ENCODE results near the gene RORC.
A peak's percentile ranks its signal among the peaks of the same experiment; 100 is the strongest.

RORC gene

GRCh38 chr1:151847867-151848596 is 16.4 kb upstream of the RORC start:
- no peak for DNase-seq

GRCh38 chr1:151846686-151847237 is 15.2 kb upstream of the RORC start:
- DNase-seq = no peak

GRCh38 chr1:151846062-151846568 is 14.5 kb upstream of the RORC start:
- no peak for DNase-seq

GRCh38 chr1:151843398-151843797 is 11.8 kb upstream of the RORC start:
- DNase-seq = no peak

GRCh38 chr1:151841141-151841540 is 9.5 kb upstream of the RORC start:
- DNase-seq = no peak

GRCh38 chr1:151840421-151840820 is 8.8 kb upstream of the RORC start:
- DNase-seq = no peak

- peak; percentile 83 for DNase-seq
Measured at GRCh38 chr1:151839457-151840403, 8.1 kb upstream of the RORC start, which contains the start of gene C2CD4D. TSS of gene C2CD4D (minus strand) at chr1:151839820. CDS start at chr1:151838989, 831 bp downstream.

- no peak for DNase-seq
Measured at GRCh38 chr1:151839082-151839412, 7.4 kb upstream of the RORC start.

GRCh38 chr1:151838222-151839081 is 6.8 kb upstream of the RORC start:
- peak; percentile 41 for DNase-seq

- no peak for DNase-seq
Measured at GRCh38 chr1:151837884-151838221, 6.3 kb upstream of the RORC start.

- DNase-seq = peak; percentile 42
Measured at GRCh38 chr1:151837197-151837596, 5.6 kb upstream of the RORC start.

- DNase-seq = no peak
Measured at GRCh38 chr1:151835596-151835995, 4.0 kb upstream of the RORC start.

GRCh38 chr1:151834239-151834638 is 2.6 kb upstream of the RORC start:
- no peak for DNase-seq

GRCh38 chr1:151833172-151833900 is 1.7 kb upstream of the RORC start:
- DNase-seq = no peak

- no peak for DNase-seq
Measured at GRCh38 chr1:151832318-151832980, 847 bp upstream of the RORC start.

- no peak for DNase-seq
Measured at GRCh38 chr1:151831256-151831591, 378 bp downstream of the RORC start.

GRCh38 chr1:151830055-151830454 is 1.5 kb downstream of the RORC start:
- no peak for DNase-seq

GRCh38 chr1:151829352-151830046 is 2.1 kb downstream of the RORC start:
- DNase-seq = no peak

GRCh38 chr1:151828921-151829320 is 2.7 kb downstream of the RORC start:
- DNase-seq = no peak

GRCh38 chr1:151827853-151828252 is 3.7 kb downstream of the RORC start:
- peak; percentile 38 for DNase-seq

All from CD4-positive, alpha-beta T cell treated with Interleukin-21 for 1 hour (primary cell).